ENCODE results near the gene ASIC2.

ASIC2 gene

DNA sequence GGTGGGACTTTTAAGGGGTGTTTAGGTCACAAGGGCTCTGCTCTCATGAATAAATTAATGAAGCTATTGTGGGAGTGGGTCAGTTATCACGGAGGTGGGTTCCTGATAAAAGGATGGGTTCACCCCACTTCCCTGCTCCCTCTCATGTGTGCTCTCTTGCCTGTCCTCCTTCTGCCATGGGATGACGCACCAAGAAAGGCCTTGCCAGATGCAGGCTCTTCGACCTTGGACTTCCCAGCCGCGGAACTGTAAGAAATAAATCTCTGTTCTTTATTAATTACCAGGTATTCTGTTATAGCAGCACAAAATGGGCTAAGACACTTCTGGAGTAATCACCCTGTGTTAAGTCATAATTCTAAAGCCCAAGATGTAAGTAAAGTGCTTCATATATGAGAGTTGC is 141.5 kb downstream of the ASIC2 start:
- DNase-seq: no peak

DNA sequence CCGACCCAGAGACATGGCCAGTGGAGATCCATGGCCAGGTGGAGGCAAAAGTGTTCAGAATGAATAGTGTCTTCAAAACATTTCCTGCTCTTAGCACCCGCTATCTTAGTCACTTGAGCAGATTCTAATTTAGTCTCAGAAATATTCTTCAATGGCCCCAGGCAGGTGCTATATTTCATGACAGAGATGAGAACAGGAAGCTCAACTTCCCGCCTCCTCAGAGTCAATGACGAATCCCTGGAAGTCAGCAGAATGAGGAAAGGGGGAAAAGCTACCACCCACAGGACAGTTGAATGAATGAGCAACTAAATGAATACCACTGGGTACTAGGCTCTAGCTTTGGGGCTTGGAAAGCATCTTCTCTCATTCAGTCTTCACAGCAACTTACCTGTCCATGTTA is 147.2 kb downstream of the ASIC2 start:
- no peak for DNase-seq

DNA sequence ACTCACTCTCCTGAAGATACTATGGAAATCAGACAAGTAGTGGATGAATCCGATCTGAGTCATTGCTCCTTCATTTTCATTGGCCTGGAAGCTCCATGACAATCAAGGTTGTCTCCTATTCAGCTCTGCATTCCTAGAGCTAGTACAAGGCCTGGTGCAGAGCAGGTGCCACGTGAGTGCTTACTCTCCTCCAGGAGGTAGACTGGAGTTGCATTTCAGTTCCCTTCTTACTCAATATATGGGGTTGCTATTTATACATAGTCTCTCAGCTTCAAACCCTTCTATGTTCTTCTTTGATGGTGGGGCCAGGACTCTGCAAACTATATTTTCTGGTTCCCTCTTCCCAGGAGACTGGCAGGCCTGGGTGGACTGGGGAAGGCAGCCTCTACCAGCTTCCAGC is 148.3 kb downstream of the ASIC2 start:
- no peak for DNase-seq

DNA sequence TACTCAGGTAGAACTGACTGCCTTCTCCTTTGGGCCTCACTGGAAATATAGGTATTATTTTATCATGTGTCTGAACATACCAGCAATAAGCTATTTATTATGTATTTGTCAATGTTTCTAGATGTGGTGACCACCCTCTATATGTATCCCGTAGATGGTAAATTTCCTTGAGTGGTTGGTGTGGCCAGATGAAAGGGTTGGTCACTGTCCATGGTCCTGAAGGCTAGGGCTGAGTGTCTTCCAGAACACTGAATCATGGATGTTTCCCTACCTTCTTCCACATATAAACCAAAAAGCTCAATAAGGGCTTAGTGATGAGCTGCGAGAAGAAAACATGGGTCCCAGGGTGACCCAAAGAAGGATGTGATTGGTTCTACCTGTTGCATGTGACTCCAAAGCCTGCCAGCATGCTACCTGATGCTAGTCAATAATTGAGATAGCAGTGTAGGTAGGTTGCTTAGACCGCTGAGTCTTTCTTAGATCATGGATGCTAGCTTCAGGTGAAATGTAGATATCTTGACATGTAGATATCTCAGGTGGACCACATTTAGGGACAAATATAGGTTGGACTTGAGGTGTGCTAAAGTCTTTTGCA is 150.3 kb downstream of the ASIC2 start:
- DNase-seq: peak; percentile 2

DNA sequence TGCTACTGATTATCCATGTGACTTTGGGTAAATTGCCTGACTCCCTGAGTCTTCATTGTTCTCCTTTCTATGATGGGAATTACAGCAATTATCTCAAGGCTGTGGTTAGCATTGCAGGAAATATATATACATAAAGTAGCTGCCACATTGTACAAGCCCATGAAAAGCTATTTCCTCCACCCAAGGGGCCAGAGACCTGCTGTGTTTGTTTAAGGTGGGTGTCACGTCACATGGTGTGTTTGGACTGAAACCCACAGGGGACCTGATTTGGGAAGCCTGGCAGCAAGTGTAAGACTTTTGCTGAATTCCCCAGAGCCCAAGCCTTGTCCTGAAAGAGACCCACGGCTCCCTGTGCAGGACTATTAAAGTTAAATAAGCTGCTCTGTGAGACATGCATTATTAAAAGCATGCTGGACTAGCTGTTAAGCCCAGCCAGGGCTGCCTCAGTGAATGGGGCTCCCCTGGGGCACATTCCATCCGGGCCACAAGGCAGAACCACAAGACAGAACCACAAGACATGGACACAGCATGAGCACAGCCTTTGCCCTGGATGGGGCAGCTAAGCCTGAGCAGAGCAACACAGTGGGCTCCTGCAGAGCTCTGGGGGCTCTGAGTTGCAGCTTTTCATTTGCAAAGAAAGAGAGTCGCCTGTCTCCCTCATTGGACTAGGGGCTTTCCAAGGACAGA is 152.5 kb downstream of the ASIC2 start:
- no peak for DNase-seq

DNA sequence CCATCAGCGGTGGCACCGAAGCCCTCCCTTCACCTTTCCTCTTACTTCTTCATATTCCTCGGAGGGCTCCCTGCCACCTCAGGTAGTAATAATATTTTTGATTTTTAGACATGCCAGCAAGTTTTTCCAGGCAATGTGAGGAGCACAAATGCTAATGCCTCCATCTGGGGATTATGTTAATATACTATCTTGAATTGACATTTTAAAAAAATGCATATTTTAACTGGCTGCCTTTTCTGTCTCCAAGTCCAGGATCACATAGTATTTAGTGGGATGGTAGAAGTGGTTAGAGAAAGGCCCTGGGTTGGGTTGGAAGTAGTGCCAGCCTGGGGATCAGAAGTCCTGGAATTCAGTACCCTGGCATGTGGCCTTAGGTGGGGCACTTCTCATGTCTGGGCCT is 154.5 kb downstream of the ASIC2 start:
- DNase-seq: no peak

DNA sequence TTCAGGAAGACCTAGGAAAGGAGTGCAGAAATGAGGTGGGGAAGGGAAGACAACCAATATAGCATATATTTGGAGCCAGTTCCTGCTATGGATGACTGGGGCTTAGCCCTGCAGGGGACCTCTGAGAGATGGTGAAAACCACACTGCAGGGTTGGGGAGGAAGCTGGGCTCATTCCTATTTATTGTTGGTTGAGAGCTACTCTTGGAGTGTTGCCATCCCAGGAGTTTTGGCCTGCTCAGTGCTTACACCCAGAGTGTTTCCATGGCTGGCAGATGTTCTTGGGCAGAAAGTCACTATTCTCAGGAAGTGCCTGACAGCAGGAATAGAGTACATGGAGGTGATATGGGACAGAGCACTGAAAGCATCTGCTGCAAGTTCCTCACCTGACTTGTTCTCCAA is 155.7 kb downstream of the ASIC2 start:
- DNase-seq: no peak

DNA sequence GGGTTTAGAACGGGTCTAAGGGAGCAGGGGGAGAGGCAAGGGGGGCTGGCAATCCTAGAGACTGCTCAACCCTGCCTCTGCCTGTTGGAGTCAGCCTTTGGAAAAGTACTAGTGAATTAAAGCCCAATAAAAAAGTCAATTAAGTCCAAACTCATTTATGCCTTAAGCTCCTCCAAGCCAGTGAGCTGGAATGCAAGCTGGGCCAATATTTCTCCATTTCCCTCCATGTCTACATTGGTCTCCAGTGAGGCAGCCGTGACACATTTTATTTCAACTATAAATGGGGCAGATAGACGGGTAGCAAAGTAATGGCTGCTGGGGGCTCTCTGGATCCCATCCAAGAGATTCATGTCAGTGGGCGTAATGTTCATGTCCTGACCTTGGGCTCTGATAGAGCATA is 157.4 kb downstream of the ASIC2 start:
- no peak for DNase-seq

DNA sequence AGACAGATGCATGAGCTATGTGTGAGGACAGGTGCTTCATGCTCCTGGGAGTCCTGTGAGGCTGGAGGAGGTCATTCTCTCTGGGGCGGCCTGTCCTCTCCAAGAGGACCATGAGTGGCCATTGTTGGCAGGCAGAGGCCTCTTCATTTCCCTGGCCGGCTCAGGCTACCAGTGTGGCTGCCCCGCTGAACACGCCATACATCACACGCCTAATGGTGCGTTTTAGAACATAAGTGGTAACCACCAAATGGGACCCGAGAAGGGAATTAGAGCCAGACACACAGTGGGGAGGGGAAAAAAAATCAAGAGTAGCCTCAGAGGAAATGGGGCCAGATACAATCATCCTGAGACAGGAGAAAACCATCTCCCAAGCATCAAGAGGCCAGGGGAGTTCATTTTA is 161.5 kb downstream of the ASIC2 start:
- DNase-seq: no peak

DNA sequence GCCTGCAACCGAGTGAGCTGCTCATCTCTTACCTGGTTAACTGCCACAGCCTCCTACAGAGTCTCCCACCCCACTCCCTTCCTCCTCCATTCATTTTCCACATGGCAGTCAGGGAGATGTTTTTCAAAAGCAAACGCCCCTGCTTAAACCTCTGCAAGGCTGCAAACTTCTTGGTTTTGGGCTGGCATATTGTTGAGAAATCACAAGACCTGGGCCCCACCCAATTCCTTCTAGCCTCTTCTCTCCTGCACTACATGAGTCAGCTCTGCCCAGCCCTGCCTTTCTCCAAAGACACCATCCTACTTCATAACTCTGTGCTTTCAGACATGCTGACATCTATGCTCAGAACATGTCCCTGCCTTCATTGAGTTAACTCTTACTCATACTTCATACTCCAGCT is 165.4 kb downstream of the ASIC2 start:
- DNase-seq: no peak

DNA sequence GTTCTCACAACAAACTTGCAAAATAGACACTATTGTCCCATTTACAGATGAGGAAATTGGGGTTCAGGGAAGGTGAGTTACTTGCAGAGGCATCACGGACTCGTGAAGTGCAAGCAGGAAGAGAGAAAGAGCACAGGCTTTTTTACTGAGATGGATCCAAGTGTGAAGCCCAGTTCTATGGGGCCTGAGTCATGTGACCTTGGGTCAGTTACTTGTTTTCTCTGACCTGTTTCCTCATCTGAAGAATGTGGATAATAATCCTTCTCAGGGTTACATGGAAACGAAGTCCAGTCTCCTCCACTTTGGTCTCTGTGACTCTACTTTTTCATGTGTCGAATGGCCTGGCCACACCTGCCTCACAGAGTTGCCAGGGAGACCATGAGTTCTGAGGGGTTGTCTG is 167.0 kb downstream of the ASIC2 start:
- no peak for DNase-seq

DNA sequence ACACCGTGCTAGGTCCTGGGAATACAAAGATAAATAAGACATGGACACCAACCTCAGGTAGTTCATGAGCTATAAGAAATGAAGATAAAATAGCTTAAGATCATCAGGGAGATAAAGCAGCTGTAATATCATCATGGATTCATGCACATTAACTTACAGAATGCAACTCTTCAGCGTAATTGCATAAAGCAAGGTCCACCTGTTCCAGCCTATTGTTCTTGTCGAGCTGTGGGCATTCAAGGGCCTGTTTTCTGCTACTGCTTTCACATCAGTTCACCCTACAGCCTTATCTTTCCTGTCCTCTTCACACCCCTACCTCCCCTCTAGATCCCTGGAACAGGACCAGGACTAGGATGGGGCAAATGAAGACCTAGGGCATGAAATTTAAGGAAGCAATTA is 167.5 kb downstream of the ASIC2 start:
- DNase-seq: no peak

DNA sequence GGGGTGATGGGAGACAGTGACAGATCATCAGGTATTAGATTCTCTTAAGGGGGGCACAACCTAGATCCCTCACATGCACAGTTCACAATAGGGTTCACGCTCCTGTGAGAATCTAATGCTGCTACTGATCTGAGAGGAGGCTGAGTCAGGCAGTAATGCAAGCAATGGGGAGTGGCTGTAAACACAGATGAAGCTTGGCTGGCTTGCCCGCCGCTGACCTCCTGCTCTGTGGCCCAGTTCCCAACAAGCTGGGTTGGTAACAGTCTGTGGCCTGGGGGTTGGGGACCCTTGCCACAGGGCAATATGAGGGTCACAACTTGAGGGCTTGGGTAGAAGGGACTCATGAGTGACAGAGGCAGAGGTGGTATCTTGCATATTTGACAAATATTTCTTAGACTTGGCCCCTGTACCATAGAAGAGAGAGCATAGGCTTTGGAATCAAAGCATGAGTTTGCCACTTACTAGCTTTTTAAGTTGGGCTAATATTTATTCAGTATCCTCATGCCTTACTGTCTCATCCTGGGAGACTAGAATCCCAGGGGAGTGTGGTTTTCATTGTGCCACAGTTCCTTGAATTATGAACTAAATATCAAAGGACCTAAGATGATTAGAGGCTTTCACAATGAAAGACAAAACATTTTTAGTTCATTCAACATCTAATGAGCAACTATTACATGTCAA is 168.1 kb downstream of the ASIC2 start:
- no peak for DNase-seq

DNA sequence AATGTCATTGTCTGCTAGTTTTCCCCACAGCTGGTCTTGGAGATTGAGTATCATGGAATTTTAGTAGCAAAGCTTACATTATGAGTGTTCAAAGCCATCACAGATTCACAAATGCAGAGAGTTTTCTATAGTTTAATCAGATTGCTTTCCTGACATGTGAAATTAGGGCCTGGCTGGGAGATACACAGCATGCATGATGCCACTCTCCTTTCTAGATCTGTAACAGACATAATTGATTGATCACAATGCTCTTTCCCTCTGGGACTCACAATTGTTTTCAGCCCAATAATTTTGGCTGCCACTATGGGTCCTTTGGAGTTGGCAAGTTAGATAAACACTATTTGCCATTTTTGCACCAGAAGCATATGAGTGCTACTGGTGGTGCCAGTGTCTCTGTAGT is 168.9 kb downstream of the ASIC2 start:
- DNase-seq: no peak

DNA sequence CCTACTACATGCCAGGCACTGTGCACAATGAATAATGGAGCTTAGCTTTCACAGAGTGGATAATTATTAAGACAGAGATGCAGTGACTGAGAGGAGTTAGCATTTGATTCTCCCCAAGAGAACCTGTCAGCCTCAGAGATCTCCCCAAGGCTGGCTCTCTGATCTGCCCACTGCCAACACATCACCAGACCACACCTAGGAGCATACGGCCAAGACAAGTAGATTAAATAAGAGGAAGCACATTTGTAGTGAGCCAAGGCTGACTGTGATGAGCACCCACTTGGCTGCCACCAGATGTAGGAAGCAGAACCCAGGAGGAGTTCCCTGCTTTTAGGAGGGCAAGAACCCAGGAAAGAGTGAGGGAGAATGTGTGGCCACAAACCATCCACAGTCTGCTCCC is 171.3 kb downstream of the ASIC2 start:
- no peak for DNase-seq

DNA sequence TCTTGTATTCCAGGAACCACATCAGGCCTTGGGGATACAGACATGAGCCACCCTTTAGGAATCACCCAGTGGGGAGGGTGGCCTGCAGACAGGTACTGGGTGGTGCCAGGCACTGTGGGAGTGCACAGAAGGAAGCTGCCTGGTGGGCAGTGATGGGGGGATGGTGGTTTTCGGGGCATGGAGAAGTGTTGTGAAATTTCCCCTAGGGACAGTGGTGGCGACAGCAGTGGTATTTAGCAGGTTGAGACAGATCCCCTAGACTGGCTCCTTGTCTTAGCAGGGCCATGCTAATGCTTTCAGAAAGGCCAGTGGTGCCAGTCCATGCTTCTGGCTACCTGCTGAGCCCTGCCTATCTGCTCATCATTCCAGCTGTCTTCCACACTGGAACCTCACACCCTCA is 171.8 kb downstream of the ASIC2 start:
- no peak for DNase-seq

DNA sequence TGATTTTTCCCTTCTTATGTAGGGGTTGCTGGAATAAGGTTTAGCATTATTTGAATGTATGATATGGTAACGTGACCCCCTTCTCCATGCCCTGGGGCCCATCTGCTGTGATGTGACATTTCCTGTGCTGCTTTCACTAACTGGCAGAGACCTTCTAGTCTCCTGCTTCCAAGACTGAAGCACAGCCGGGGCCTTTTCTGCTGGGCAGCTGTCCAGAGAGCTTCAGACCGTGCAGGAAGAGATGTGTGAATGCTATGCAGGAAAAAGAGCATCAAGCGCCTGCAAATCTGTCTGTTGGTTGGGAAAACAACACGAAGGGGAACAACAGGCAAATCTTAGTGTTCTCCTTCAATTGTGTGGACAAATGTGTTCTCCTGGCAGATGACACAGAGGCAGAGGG is 173.0 kb downstream of the ASIC2 start:
- no peak for DNase-seq

DNA sequence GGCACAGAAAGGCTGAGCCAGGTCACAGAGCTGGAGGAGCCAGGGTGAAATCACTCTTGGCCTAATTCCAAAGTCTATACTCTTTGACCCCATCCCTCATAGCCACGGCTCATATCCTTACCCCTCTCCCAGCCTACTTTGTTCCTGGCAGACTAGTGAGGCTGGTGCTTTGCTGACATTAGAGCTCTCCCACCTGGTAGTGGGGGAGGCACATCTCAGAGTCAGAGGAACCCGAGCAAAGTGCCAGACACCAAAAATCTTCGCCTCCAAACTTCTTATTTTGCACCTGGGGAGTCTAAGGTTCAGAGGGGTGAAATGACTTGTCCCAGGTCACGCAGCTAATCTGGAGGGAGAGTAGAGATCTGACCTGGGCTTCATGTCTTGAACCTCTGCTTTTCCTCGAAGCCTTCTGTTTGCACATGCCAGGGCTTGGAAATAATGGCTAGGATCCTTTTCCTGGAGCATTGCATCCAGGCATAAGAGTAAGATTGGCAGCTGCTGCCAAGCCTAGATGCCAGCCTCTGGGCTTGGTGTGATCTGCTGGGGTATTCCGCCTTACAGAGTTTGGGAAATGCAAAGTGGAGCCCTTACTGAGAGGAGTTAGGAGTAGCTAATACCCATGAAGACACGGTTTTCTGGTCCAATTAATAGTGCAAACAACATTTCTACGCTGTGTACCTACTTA is 174.6 kb downstream of the ASIC2 start:
- no peak for DNase-seq

DNA sequence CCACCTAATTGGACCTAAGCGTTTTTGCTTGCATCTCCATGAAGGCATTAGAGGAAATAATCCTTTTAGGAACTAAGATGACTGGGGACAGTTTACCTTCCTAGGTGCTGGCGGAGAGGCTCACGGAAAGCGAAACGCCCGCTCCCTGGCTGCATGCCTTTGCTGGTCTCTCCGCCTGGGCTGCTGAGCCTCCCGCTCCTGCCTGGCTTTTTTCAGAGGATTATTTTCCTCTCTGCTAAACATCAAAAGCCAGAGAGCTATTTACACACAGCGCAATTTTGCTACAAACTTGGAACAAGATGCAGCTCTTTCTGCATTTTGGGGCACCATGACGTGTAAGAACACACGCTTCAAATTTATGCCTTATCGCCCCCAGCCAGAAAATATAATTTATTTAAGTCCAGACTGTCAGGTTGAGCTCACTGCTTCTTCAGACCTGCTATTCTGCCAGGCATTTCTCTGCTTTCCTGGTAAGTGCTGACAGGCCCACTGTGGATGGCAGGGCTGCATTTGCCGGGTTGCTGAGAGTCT is 177.0 kb downstream of the ASIC2 start:
- no peak for DNase-seq

DNA sequence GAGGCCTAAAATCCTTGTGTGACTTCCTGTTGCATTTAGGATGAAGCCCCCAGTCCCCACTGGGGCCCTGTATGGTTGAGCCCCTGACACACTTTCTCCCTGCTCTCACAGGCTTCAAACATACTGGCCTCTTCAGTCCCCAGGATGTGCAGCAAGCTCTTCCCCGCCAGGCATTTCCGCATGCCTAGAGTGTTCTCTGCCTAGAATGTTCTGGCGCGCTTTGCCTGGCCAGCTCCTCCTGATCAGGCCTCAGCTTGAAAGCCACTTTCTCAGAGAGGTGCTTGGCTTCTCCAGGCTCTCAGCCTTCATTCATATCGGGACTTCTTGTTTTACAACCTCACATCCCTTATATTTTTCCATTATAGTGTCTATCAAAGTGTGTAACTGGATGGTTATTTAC is 177.7 kb downstream of the ASIC2 start:
- no peak for DNase-seq

DNA sequence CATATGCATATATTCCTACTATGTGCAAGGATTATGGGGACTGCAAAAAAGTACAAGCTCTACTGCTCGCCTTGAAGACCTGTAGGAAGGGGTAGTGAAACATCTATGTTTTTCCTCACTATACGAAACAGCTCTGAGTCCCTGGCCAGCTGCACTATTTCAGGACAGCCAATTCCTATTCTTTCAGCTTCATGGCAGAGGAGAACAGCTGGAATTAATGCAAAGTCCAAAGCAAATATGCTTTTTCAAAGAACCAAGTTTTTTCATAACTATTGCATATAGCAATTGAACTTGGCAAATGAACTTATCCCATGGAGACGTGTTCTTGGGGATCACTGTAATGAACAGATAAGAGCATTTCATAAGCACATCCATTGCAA is 179.1 kb downstream of the ASIC2 start:
- DNase-seq: no peak

DNA sequence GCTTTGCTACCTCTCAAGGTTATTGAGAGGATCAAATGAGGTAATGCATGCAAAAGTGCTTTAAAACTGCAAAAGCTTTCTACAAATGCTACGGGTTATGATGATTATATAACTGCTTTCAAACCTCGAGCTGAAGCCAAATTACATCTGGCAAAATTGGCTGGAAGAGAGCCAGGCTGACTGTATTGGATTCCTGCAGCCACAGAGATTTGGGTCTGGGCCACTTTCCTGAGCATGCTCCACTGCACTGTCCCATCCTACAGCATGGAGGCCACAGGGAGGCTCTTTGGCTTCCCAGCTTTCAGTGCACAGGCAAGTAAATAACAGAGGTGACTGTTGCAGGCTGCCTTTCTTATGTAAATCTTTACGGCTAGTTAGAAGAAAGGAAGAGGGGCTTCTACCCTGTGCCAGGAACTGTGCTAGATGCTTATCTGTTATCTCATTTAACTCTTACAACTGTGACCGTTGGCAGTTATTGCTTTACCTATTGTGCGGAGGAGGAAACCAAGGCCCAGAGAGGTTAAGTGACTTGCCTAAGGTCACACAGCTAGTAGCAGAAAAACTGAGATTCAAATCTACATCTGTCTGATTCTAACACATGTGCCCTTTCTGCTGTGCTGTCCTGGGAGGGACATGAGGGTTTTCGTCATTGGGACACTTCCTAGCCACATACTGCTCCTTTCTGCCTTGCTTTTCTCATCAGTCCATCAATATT is 179.7 kb downstream of the ASIC2 start:
- DNase-seq: no peak

DNA sequence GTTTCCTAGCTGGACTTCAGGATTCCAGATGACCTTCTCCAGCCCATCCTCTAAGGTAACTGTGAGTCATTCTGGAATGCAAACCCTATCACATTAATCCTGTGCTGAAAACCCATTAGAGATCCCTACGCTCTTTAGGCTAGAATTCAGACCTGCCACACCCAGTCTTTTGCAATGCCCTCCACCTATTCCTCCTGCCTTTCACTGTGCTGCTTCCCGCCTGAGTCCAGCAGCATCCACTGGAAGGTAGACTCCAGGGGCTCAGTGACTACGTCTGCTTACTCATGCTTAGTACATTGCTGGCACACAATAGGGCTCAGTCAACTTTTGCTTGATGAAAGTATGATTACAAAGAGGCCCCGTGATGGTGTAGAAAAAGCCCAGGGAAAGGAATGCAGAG is 180.3 kb downstream of the ASIC2 start:
- DNase-seq: no peak

Measured in suppressor macrophage treated with lipopolysaccharide for 4 hours (primary cell).